ENCODE results near the gene HSPA4.

DNA sequence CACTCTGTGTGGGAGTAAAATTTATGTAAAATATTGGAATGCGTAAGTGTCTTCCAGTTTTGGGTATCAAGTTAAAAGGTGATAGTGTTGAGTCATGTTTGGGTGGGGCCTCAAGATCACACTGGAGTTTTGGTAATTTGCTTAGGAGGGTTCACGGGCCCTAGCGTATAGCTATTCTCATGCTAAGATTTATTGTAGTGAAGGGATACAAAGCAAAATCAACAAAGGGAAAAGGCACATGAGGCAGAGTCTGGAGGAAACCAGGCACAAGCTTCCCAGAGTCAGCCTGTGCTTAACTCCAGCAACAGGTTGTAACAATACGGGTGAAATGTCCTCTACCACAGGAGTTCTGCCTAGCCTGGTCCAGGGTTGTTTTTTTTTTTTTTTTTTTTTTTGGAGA, 20.2 kb downstream of the HSPA4 start:
- TF ChIP-seq, protein P1, sequence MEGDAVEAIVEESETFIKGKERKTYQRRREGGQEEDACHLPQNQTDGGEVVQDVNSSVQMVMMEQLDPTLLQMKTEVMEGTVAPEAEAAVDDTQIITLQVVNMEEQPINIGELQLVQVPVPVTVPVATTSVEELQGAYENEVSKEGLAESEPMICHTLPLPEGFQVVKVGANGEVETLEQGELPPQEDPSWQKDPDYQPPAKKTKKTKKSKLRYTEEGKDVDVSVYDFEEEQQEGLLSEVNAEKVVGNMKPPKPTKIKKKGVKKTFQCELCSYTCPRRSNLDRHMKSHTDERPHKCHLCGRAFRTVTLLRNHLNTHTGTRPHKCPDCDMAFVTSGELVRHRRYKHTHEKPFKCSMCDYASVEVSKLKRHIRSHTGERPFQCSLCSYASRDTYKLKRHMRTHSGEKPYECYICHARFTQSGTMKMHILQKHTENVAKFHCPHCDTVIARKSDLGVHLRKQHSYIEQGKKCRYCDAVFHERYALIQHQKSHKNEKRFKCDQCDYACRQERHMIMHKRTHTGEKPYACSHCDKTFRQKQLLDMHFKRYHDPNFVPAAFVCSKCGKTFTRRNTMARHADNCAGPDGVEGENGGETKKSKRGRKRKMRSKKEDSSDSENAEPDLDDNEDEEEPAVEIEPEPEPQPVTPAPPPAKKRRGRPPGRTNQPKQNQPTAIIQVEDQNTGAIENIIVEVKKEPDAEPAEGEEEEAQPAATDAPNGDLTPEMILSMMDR (conservative IDR thresholded peaks at IDR 0.05 in 1 of 2, IDR thresholded peaks at IDR 0.05 in 1 of 2; ENCODE audit: extremely low read depth in 1 of 2, insufficient read depth in 1 of 2, low read depth in 1 of 2, low read length in 2 of 2), result no peak
- TF ChIP-seq EZH2 (IDR thresholded peaks at IDR 0.05; ENCODE audit: borderline replicate concordance, low read length), result no peak
